ENCODE measurements around the gene PRSS57. TPM values are rescaled to one million over a fixed set of nuclear protein-coding genes. Genes with fewer than 3 reads are reported as not detected.

PRSS57 gene
- total and polyA plus RNA-seq, 2 of the 13 experiments (the other 11 are each of a cell fraction or from before 2014, with no cell fraction given) = 0.12 TPM; not detected in 1

- 0 out of 3 replicates have a peak, but pooled peaks have one; percentile 3 for ATAC-seq
- Histone ChIP-seq H3K79me2 (ENCODE audit: insufficient read depth, low read length) (no peaks in the 10 kb centered on the region), H3K27ac (ENCODE audit: extremely low read length, insufficient read depth, low read length) (no peak overlapping the region), H3K4me3 (replicated peaks in 1 of 3; ENCODE audit: insufficient read depth in 1 of 3, low read depth in 2 of 3, low read length in 3 of 3) (peak overlapping the region in 2 of 3 experiments; percentile 53 to 69; a peak in 3 of 6 replicates), H3K4me1 (ENCODE audit: insufficient read depth, low read length) (peaks cover 62% of the 10 kb centered on the region), H3K27me3 (ENCODE audit: control insufficient read depth in 1 of 2, insufficient read depth in 2 of 2, low read length in 2 of 2) (peaks cover 0 to 7% of the 10 kb centered on the region in 2 experiments; a peak in 1 of 5 replicates), H3K36me3 (replicated peaks in 1 of 2; ENCODE audit: control insufficient read depth in 1 of 2, insufficient read depth in 2 of 2, low read length in 2 of 2) (no peaks in the 10 kb centered on the region), H3K9me3 (ENCODE audit: low read length) (no peaks in the 10 kb centered on the region), H2AFZ (ENCODE audit: low read length) (no peak overlapping the region), H3K9ac (ENCODE audit: insufficient read depth, low read depth, low read length) (no peak overlapping the region), H4K20me1 (ENCODE audit: insufficient read depth, low read length) (no peaks in the 10 kb centered on the region), H3K4me2 (ENCODE audit: low read depth, low read length) (peak overlapping the region; percentile 88)
- DNase-seq (ENCODE audit: low spot score) = no peak
- in situ Hi-C loops (cut with HindIII; ENCODE audit: extremely low pct_ligation_motif_present, low pct_unique_long_range_greater_than_20kb) (no loop called here), intact Hi-C loops (cut with micrococcal nuclease; ENCODE audit: unreplicated experiment) (no loop called here)
- FAIRE-seq = no peak
- WGBS (ENCODE audit: low lambda C conversion rate) = 97% methylated on average over 2 of the region's 22 CpGs
- TSS peak; percentile 50 for BruUV-seq (replicated peaks)
- ChIA-PET POLR2A (interaction anchor here (0.7 to 5.3 kb wide), 7 partner anchors 9 to 30 kb away, joined by 3 to 27 read pairs (median 5); partner anchors contain the start of genes PALM and RNF126), CTCF (ENCODE audit: low intra/inter-chr PET ratio, low total read pairs) (no interaction called here)
- TF ChIP-seq POLR2G (IDR thresholded peaks at IDR 0.05; ENCODE audit: low read depth, low read length) (0 out of 2 replicates have a peak, but pooled peaks have one; percentile 7), MAZ (IDR thresholded peaks at IDR 0.05; ENCODE audit: borderline replicate concordance, low read depth, low read length) (no peak), MAZ (CRISPR knock-in tag; IDR thresholded peaks at IDR 0.05; ENCODE audit: low read depth) (no peak), ZNF33B (CRISPR knock-in tag; IDR thresholded peaks at IDR 0.05) (no peak), ZSCAN22 (CRISPR knock-in tag; IDR thresholded peaks at IDR 0.05) (0 out of 2 replicates have a peak, but pooled peaks have one; percentile 65), ZNF230 (CRISPR knock-in tag; IDR thresholded peaks at IDR 0.05) (no peak), ZNF207 (IDR thresholded peaks at IDR 0.05; ENCODE audit: borderline replicate concordance) (no peak), KLF6 (CRISPR knock-in tag; IDR thresholded peaks at IDR 0.05) (no peak), PHF20 (CRISPR knock-in tag; IDR thresholded peaks at IDR 0.05) (0 out of 2 replicates have a peak, but pooled peaks have one; percentile 28), ZNF580 (CRISPR knock-in tag; IDR thresholded peaks at IDR 0.05; ENCODE audit: borderline replicate concordance, low read depth) (no peak), MAX (IDR thresholded peaks at IDR 0.05) (no peak), GATAD2A (CRISPR knock-in tag; IDR thresholded peaks at IDR 0.05) (no peak), RFX1 (IDR thresholded peaks at IDR 0.05) (no peak), GLMP (CRISPR knock-in tag; IDR thresholded peaks at IDR 0.05; ENCODE audit: borderline replicate concordance) (no peak), ZNF318 (CRISPR knock-in tag; IDR thresholded peaks at IDR 0.05) (no peak)
Measured at GRCh38 chr19:677601-678436, 17.4 kb downstream of the PRSS57 start.

Data from HepG2 (cell line).